Erythroblast (primary cell): ENCODE measurements around the gene INTS2.

Experiments used
- DNase-seq, 2 experiments: peaks; one replicate each; lab custom pipeline; 2025; lab: John Stamatoyannopoulos, UW
- GATA1 ChIP-seq: IDR thresholded peaks from 2 replicates; pipeline ENCODE4 v1.6.1; 2011; ENCODE audit warnings: low read depth, mild to moderate bottlenecking, control low read depth, low read length, moderate library complexity
- POLR2A ChIP-seq: IDR thresholded peaks from 2 replicates; pipeline ENCODE4 v1.6.1; 2011; ENCODE audit warnings: mild to moderate bottlenecking, low read length

Gene INTS2

GRCh38 chr17:61848896-61849295 lies 78.9 kb downstream of the INTS2 start:
- DNase-seq = no peak
- TF ChIP-seq GATA1 = no peak
- TF ChIP-seq POLR2A = no peak

- TF ChIP-seq POLR2A (no peak), GATA1 (no peak)
- peak; percentile 65 for DNase-seq
These were observed 79.5 kb downstream of the INTS2 start for GRCh38 chr17:61848247-61848646.

GRCh38 chr17:61847659-61848058 lies 80.1 kb downstream of the INTS2 start:
- DNase-seq = no peak
- TF ChIP-seq POLR2A (no peak), GATA1 (no peak)

GRCh38 chr17:61846761-61847375 lies 80.9 kb downstream of the INTS2 start:
- TF ChIP-seq GATA1 = no peak
- no peak for TF ChIP-seq POLR2A
- DNase-seq = no peak

- no peak for DNase-seq
- TF ChIP-seq GATA1 = no peak
- no peak for TF ChIP-seq POLR2A
These were observed 81.7 kb downstream of the INTS2 start for GRCh38 chr17:61846088-61846487.

GRCh38 chr17:61843435-61843834 lies 84.3 kb downstream of the INTS2 start:
- no peak for DNase-seq
- TF ChIP-seq POLR2A (no peak), GATA1 (no peak)

GRCh38 chr17:61842899-61843298 lies 84.9 kb downstream of the INTS2 start:
- DNase-seq = no peak
- TF ChIP-seq GATA1 (no peak), POLR2A (no peak)

GRCh38 chr17:61839300-61839786 lies 88.4 kb downstream of the INTS2 start:
- no peak for DNase-seq
- TF ChIP-seq GATA1 (no peak), POLR2A (no peak)

GRCh38 chr17:61837175-61838051 lies 90.4 kb downstream of the INTS2 start:
- no peak for TF ChIP-seq POLR2A
- no peak for TF ChIP-seq GATA1
- peak; percentile 71 to 83 for DNase-seq

GRCh38 chr17:61836266-61837174 lies 91.3 kb downstream of the INTS2 start:
- TF ChIP-seq GATA1 (no peak), POLR2A (no peak)
- no peak for DNase-seq

- no peak for DNase-seq
- no peak for TF ChIP-seq GATA1
- TF ChIP-seq POLR2A = no peak
These were observed 92.2 kb downstream of the INTS2 start for GRCh38 chr17:61835606-61836005.

- no peak for DNase-seq
These were observed 93.2 kb downstream of the INTS2 start for GRCh38 chr17:61834610-61835009.

GRCh38 chr17:61833536-61834193 lies 94.1 kb downstream of the INTS2 start:
- no peak for DNase-seq
- no peak for TF ChIP-seq POLR2A
- TF ChIP-seq GATA1 = no peak

More at GRCh38 chr17:61834610-61835009, 93.2 kb downstream of the INTS2 start:
- TF ChIP-seq POLR2A (no peak), GATA1 (no peak)
